Glomerular visceral epithelial cell (primary cell): Measurements from ENCODE around the gene LARP1B.
"Not testable (repeated sequence)": the region's sequence is repeated elsewhere in the genome, so short reads cannot be mapped to it uniquely, and the experiment has no call there.

Source experiments
- DNase-seq: peaks from one replicate; pipeline ENCODE4 v3.0.0-alpha.2; 2016; ENCODE audit errors: extremely low spot score

LARP1B gene

DNA sequence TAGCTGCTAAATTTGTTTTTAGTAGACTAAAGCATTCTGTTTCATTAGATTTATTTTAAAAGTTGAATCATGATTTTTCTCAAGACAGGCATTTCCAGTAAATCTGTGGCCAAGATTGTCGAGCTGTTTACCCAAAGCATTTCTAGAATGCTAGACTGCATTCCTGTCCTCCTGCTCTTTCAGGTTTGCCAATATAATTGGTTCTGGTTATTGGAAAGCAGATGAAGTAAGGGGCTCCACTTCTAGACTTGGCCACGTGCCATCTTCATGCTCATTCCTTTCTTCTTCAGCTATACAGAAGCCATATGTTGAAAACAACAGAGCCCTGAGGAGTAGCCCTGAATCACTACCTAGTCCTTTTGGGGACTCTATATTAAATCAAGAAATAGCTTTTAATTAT, 164.0 kb downstream of the LARP1B start:
- peak; percentile 33 for DNase-seq

DNA sequence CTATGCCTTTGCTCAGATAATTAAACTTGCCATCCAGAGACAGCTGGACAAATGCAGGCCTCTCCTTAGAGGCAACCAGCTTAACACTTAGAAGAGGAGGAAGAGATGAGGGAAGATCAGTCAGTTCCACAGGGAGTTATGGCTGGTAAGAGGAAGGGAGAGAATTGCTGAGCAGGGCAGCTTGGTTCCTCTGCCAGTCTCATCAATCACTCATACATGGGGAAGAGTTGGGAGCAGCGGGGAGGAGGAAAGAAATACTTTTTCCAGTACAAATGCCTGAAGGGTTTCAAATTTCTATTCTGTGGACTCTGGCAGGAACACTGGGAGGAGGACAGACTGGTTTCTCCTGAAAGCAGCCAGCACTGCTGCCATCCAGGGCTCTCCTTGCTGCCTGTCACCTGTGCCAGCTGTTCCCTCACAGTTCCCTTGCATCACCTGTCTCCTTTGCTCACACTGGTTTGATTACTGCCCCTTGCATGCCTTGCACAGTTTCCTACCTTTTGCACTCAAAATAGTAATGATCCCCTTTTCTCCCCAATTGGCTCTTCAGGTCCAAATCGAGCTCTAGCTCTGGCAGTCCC, 167.0 kb downstream of the LARP1B start:
- no peak for DNase-seq

GRCh38 chr4:128228845-128229795, 168.0 kb downstream of the LARP1B start:
- DNase-seq, result no peak

DNA sequence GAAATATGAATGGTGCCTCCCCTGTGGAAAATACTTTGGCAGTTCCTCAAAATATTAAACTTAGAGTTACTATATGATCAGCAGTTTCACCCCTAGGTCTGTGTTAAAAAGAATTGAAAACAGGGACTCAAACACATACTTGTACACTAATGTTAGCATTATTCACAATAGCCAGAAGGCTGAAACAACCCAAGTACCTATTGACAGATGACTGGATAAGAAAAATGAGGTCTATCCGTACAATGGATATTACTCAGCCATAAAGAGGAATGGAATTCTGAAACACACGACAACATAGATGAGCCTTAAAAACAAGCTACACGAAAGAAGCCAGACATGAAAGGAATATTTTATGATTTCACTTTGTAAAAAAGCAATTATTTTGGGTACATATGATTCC, 171.6 kb downstream of the LARP1B start:
- DNase-seq, result no peak

DNA sequence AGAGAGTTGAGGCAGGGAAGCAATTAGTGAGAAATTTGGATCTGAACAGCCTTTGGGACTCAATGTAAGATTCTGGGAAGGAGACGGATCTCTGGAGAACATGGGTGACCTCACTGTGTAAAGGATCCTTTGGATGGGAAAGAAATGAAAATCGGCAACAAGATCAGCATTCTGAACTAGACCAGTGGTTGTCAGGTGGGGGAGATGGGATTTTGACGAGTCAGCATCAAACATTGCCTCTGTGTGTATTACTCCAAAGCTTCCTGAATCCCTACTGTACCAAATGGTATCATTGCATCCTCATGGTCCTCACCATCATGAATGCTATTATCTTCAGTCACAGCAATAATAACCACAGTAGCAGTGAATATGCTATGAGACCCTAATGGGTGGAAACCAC, 173.7 kb downstream of the LARP1B start:
- no peak for DNase-seq

GRCh38 chr4:128241019-128241418, 179.9 kb downstream of the LARP1B start:
- no peak for DNase-seq

GRCh38 chr4:128241425-128241913, 180.4 kb downstream of the LARP1B start:
- DNase-seq, result peak; percentile 95

DNA sequence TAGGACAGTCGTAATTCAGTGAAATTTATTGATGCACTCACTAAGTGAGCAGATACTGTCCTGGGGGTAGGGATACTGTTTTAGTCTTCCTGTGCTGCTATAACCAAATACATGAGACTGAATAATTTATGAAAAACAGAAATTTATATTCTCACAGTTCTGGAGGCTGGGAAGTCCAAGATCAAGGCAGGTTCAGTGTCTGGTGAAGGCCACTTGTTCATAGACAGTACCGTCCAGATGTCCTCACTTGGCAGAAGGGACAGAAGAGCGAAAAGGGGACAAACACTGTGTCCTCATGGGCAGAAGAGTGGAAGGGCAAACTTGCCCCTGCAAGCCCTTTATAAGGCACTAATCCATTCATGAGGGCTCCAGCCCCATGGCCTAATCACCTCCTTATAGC, 180.9 kb downstream of the LARP1B start:
- DNase-seq, result no peak

- DNase-seq, result no peak
Observed at GRCh38 chr4:128242601-128243000, 181.5 kb downstream of the LARP1B start.

DNA sequence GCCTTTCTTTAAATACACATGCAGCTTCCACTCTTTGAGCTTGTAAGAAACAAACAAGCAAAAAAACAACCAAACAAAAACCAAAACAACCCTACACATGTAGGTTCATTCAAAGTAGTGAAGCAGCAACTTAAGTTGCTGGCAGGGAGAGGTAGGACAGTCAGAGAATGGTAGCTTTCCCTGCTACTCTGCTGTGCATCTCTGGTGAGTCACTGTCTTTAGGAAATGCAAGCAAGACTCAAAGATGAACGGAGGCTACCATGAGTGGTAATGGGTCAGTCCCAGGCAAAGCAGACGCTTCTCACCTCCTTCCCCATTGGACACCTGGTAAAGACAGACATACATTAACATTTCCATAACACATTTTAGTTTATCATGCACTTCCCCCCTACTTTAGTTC, 183.3 kb downstream of the LARP1B start:
- no peak for DNase-seq

GRCh38 chr4:128245391-128245790, 184.3 kb downstream of the LARP1B start:
- not testable (repeated sequence) for DNase-seq

- no peak for DNase-seq
Observed at GRCh38 chr4:128247906-128248305, 186.8 kb downstream of the LARP1B start.

GRCh38 chr4:128249787-128250668, 188.9 kb downstream of the LARP1B start:
- DNase-seq, result no peak

- DNase-seq, result no peak
Observed at GRCh38 chr4:128255906-128256305, 194.8 kb downstream of the LARP1B start.

DNA sequence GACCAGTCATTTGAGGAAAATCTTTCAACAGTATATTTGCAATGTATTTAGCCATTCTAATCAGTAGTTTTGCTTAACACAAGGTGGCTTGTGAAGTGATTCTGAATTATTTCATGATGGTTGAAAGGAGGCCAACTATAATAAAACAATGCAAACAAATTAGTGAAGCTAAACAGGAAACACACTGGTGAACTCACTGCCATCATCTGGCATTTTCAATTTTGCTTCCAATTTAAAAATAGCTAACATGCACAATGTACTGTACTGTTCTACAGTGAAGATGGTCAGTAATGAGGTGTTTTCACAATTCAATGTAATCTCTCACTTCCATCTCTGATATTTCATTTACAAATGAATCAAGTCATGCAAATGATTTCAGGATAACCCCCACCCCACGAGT, 195.4 kb downstream of the LARP1B start:
- DNase-seq, result no peak

- DNase-seq, result not testable (repeated sequence)
Observed at GRCh38 chr4:128258166-128258565, 197.1 kb downstream of the LARP1B start.

DNA sequence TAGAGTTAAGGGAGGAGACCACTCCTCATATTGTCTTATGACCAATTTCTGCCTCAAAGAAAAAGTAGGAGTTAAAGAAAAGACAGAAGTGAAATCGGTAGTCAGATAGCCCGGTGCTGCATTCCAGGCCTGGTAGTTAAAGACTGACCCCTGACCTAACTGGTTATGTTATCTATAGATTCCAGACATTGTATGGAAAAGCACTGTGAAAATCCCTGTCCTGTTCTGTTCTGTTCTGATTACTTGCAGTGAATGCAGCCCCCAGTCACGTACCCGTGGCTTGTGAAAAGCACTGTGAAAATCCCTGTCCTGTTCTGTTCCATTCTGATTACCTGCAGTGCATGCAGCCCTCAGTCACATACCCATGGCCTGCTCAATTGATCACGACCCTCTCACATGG, 198.8 kb downstream of the LARP1B start:
- not testable (repeated sequence) for DNase-seq
